ENCODE results near the gene NT5DC1.
A peak's percentile ranks its signal among the peaks of the same experiment; 100 is the strongest.

The NT5DC1 gene

GRCh38 chr6:116255246-116255800 is 154.7 kb downstream of the NT5DC1 start:
- H3K4me3 ChIP-seq (ENCODE audit: low read length), result peak overlapping the region; percentile 21; the same call in 1 of the 2 replicates
- TF ChIP-seq, protein P1, sequence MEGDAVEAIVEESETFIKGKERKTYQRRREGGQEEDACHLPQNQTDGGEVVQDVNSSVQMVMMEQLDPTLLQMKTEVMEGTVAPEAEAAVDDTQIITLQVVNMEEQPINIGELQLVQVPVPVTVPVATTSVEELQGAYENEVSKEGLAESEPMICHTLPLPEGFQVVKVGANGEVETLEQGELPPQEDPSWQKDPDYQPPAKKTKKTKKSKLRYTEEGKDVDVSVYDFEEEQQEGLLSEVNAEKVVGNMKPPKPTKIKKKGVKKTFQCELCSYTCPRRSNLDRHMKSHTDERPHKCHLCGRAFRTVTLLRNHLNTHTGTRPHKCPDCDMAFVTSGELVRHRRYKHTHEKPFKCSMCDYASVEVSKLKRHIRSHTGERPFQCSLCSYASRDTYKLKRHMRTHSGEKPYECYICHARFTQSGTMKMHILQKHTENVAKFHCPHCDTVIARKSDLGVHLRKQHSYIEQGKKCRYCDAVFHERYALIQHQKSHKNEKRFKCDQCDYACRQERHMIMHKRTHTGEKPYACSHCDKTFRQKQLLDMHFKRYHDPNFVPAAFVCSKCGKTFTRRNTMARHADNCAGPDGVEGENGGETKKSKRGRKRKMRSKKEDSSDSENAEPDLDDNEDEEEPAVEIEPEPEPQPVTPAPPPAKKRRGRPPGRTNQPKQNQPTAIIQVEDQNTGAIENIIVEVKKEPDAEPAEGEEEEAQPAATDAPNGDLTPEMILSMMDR (conservative IDR thresholded peaks at IDR 0.05; ENCODE audit: low read length), result no peak
- DNase-seq (ENCODE audit: low read depth), result peak; percentile 34

GRCh38 chr6:116256694-116257093 is 156.0 kb downstream of the NT5DC1 start:
- TF ChIP-seq, protein P1 (conservative IDR thresholded peaks at IDR 0.05; ENCODE audit: low read length), result no peak
- DNase-seq (ENCODE audit: low read depth), result no peak
- H3K4me3 ChIP-seq (ENCODE audit: low read length), result no peak overlapping the region

DNA sequence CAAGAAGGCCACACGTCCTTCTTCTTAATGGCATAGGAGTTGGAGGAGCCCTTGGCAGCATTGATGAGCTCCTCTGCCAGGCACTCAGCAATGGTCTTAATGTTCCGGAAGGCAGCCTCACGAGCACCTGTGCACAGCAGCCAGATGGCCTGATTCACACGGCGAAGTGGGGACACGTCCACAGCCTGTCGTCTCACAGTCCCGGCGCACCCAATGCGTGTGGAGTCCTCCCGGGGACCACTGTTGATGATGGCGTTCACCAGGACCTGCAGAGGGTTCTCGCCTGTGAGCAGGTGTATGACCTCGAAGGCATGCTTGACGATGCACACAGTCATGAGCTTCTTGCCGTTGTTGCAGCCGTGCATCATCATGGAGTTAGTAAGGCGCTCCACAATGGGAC is 157.9 kb downstream of the NT5DC1 start:
- TF ChIP-seq, protein P1 (conservative IDR thresholded peaks at IDR 0.05; ENCODE audit: low read length), result no peak
- DNase-seq (ENCODE audit: low read depth), result no peak
- H3K4me3 ChIP-seq (ENCODE audit: low read length), result no peak overlapping the region

GRCh38 chr6:116263353-116263752 is 162.7 kb downstream of the NT5DC1 start:
- TF ChIP-seq, protein P1 (conservative IDR thresholded peaks at IDR 0.05; ENCODE audit: low read length), result no peak
- H3K4me3 ChIP-seq (ENCODE audit: low read length), result no peak overlapping the region
- DNase-seq (ENCODE audit: low read depth), result no peak

GRCh38 chr6:116265041-116265829 is 164.6 kb downstream of the NT5DC1 start:
- no peak overlapping the region for H3K4me3 ChIP-seq (ENCODE audit: low read length)
- no peak for DNase-seq (ENCODE audit: low read depth)
- TF ChIP-seq, protein P1 (conservative IDR thresholded peaks at IDR 0.05; ENCODE audit: low read length), result no peak

DNA sequence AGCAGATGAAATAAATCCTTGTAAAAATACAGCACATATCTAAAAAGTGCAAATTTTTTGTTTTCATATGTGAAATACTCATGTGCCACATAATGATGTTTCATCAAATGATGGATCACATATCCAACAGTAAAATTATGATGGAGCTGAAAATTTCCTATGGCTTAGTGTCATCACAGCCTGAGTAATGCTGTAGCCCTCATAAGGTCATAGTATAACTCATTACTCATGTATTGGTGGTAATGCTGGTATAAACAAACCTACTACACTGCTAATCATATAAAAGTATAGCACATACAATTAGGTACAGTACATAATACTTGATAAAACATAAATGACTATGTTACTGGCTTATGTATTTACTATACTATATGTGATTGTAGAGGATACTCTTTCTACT is 166.2 kb downstream of the NT5DC1 start:
- TF ChIP-seq, protein P1 (conservative IDR thresholded peaks at IDR 0.05; ENCODE audit: low read length), result no peak
- DNase-seq (ENCODE audit: low read depth), result no peak
- no peak overlapping the region for H3K4me3 ChIP-seq (ENCODE audit: low read length)

All from AG10803 (cell line).